Thoracic aorta (tissue), 2 donors: ENCODE measurements around the gene DGAT2L6. TPM values are rescaled to one million over a fixed set of nuclear protein-coding genes. Genes with fewer than 3 reads are reported as not detected.

Experiments used
- ATAC-seq: fragments of 150-250 bp; one replicate; pipeline ENCODE4 v1.8.0; 2017; ENCODE audit warnings: low read depth; ENCODE audit not compliant: insufficient number of reproducible peaks, low FRiP score
- DNase-seq: peaks from one replicate; pipeline ENCODE4 v3.0.0-alpha.2; 2020; ENCODE audit warnings: low spot score
- H3K27ac ChIP-seq, 2 donors: fragments of 200-600 bp; sonication (generic); 1 replicate in 1 of 2; 2 replicates in 1 of 2; pipeline ENCODE4 v1.5.1; 2016; ENCODE audit warnings: mild to moderate bottlenecking in 2 of 2, moderate library complexity in 2 of 2
- H3K27me3 ChIP-seq: fragments of 200-600 bp; sonication (generic); replicated peaks from 2 replicates; pipeline ENCODE4 v1.6.0; 2016; ENCODE audit warnings: mild to moderate bottlenecking; ENCODE audit not compliant: insufficient read depth
- H3K36me3 ChIP-seq: fragments of 200-600 bp; sonication (generic); one replicate; pipeline ENCODE4 v1.5.1; 2016
- H3K4me1 ChIP-seq, 2 donors: fragments of 200-600 bp; sonication (generic); 1 replicate in 1 of 2; 2 replicates in 1 of 2; pipeline versions ENCODE4 v1.5.1 to v1.6.0; 2016; ENCODE audit warnings: low read depth in 2 of 2, mild to moderate bottlenecking in 1 of 2; ENCODE audit not compliant: control insufficient read depth in 1 of 2
- H3K4me3 ChIP-seq: fragments of 200-600 bp; sonication (generic); 2 replicates; pipeline ENCODE4 v1.5.1; 2016; ENCODE audit warnings: mild to moderate bottlenecking
- H3K9me3 ChIP-seq: fragments of 200-600 bp; sonication (generic); 2 replicates; pipeline ENCODE4 v1.5.1; 2016
- total RNA-seq, 2 donors: library from RNA; depleted of rRNA; stranded (reverse); fragments of >200 nt; gene quantifications; one replicate each; pipeline versions ENCODE4 v1.1.0 to v1.2.3, GENCODE V29; 2016
- TF ChIP-seq, protein P1 (sequence below): fragments of 200-600 bp; sonication (generic); IDR thresholded peaks from one replicate; pipeline ENCODE4 v1.5.1; 2019; ENCODE audit warnings: antibody characterized with exemption

Gene DGAT2L6
- total RNA-seq, 2 donors from 2014 or later = not detected

DNA sequence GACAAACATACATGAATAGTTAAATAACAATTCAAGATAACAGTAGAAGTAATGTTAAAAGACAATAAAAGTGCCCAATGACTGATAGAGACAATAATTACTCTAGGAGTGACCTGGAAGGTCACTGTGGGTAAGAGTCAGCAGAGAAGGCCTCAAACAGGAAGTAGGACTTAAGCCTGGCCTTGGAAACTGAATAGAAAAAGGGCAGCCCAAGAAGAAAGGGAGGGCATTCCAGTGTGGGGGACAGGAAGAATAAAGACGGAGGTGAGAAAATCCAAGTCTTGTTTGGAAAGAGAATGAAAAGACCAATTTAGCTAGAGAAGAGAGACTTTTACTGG, 76.7 kb downstream of the DGAT2L6 start:
- Histone ChIP-seq H3K27me3 (no peaks in the 10 kb centered on the region), H3K4me3 (no peak overlapping the region), H3K27ac (no peak overlapping the region), H3K9me3 (no peaks in the 10 kb centered on the region), H3K36me3 (no peaks in the 10 kb centered on the region), H3K4me1 (no peaks in the 10 kb centered on the region)
- ATAC-seq (no peak), DNase-seq (no peak)
- TF ChIP-seq, protein P1, sequence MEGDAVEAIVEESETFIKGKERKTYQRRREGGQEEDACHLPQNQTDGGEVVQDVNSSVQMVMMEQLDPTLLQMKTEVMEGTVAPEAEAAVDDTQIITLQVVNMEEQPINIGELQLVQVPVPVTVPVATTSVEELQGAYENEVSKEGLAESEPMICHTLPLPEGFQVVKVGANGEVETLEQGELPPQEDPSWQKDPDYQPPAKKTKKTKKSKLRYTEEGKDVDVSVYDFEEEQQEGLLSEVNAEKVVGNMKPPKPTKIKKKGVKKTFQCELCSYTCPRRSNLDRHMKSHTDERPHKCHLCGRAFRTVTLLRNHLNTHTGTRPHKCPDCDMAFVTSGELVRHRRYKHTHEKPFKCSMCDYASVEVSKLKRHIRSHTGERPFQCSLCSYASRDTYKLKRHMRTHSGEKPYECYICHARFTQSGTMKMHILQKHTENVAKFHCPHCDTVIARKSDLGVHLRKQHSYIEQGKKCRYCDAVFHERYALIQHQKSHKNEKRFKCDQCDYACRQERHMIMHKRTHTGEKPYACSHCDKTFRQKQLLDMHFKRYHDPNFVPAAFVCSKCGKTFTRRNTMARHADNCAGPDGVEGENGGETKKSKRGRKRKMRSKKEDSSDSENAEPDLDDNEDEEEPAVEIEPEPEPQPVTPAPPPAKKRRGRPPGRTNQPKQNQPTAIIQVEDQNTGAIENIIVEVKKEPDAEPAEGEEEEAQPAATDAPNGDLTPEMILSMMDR = no peak

DNA sequence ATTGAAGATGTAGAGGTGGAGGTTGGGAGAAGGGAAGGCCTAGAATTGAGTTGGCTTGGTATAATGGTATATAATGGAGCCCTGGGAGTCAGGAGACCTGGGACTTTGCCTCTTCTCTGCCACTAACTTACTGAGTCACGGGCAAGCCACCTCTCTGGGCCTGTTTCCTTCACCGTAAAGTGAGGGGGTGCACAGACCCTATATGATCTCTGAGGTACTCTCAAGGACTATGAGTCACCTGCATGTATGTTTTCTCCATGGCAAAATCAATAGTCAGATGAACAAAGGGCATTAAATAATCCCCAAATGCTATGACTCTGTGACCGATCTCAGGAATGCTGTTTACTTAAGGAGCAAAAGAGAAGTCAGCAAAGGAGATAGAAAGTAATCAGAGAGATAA, 77.6 kb downstream of the DGAT2L6 start:
- no peaks in the 10 kb centered on the region for H3K9me3 ChIP-seq
- TF ChIP-seq, protein P1 = no peak
- no peaks in the 10 kb centered on the region for H3K27me3 ChIP-seq
- no peak overlapping the region for H3K27ac ChIP-seq
- no peaks in the 10 kb centered on the region for H3K4me1 ChIP-seq
- ATAC-seq = no peak
- H3K36me3 ChIP-seq = no peaks in the 10 kb centered on the region
- no peak for DNase-seq
- H3K4me3 ChIP-seq = no peak overlapping the region

Other genes starting within 250 kb of the DGAT2L6 start
- gene AWAT2, start 127.5 kb upstream of the DGAT2L6 start, total RNA-seq = not detected
- not detected for gene OTUD6A, start 115.0 kb upstream of the DGAT2L6 start, total RNA-seq
- 10 to 100 TPM; 37.1 to 43.2 TPM for gene IGBP1, start 44.0 kb upstream of the DGAT2L6 start, total RNA-seq
- not detected for gene AWAT1, start 57.2 kb downstream of the DGAT2L6 start, total RNA-seq
- gene P2RY4, start 82.7 kb downstream of the DGAT2L6 start, total RNA-seq = 1 to 10 TPM; 1.4 to 3.9 TPM
- gene ARR3, start 90.9 kb downstream of the DGAT2L6 start, total RNA-seq = not detected
- not detected for gene RAB41, start 104.7 kb downstream of the DGAT2L6 start, total RNA-seq
- 10 to 100 TPM; 18.0 to 21.3 TPM for gene PDZD11, start 112.4 kb downstream of the DGAT2L6 start, total RNA-seq
- 1 to 10 TPM in 1 of 2 donors, not detected in 1; 1.7 TPM for gene KIF4A, start 112.6 kb downstream of the DGAT2L6 start, total RNA-seq
- not detected for gene GDPD2, start 245.8 kb downstream of the DGAT2L6 start, total RNA-seq